DMS53 treated with DMSO at 0.1 percent for 48 hours (cell line): ENCODE measurements around the gene LPCAT1.
A peak's percentile ranks its signal among the peaks of the same experiment; 100 is the strongest.
"Not testable (repeated sequence)": the region's sequence is repeated elsewhere in the genome, so short reads cannot be mapped to it uniquely, and the experiment has no call there.

Experiments used
- DNase-seq: peaks from one replicate; lab custom pipeline; 2025; ENCODE audit not compliant: unreplicated experiment; lab: John Stamatoyannopoulos, UW

Gene LPCAT1

GRCh38 chr5:1523480-1523792, 324 bp downstream of the LPCAT1 start:
- no peak for DNase-seq

- DNase-seq = peak; percentile 39
These were observed 920 bp downstream of the LPCAT1 start for GRCh38 chr5:1522601-1523479.

GRCh38 chr5:1521671-1522600, 1.8 kb downstream of the LPCAT1 start:
- DNase-seq = no peak

- no peak for DNase-seq
These were observed 2.8 kb downstream of the LPCAT1 start for GRCh38 chr5:1520791-1521453.

- DNase-seq = no peak
These were observed 4.0 kb downstream of the LPCAT1 start for GRCh38 chr5:1519631-1520210.

GRCh38 chr5:1517838-1518237, 5.9 kb downstream of the LPCAT1 start:
- no peak for DNase-seq

- DNase-seq = peak; percentile 27
These were observed 6.9 kb downstream of the LPCAT1 start for GRCh38 chr5:1516615-1517601.

- DNase-seq = peak; percentile 94
These were observed 7.7 kb downstream of the LPCAT1 start for GRCh38 chr5:1515921-1516571.

- DNase-seq = no peak
These were observed 8.3 kb downstream of the LPCAT1 start for GRCh38 chr5:1515311-1515920.

- not testable (repeated sequence) for DNase-seq
These were observed 8.9 kb downstream of the LPCAT1 start for GRCh38 chr5:1514819-1515310.

- DNase-seq = no peak
These were observed 9.5 kb downstream of the LPCAT1 start for GRCh38 chr5:1514027-1514818.

GRCh38 chr5:1513326-1514026, 10.3 kb downstream of the LPCAT1 start:
- DNase-seq = peak; percentile 17

GRCh38 chr5:1512541-1513291, 11.0 kb downstream of the LPCAT1 start:
- peak; percentile 86 for DNase-seq

- peak; percentile 10 for DNase-seq
These were observed 11.9 kb downstream of the LPCAT1 start for GRCh38 chr5:1511651-1512540.

- DNase-seq = no peak
These were observed 12.7 kb downstream of the LPCAT1 start for GRCh38 chr5:1511048-1511447.

GRCh38 chr5:1510631-1511030, 13.1 kb downstream of the LPCAT1 start:
- DNase-seq = no peak
